HG03442 (cell line): ENCODE results near the gene SGCG.
"Not testable (repeated sequence)": the region's sequence is repeated elsewhere in the genome, so short reads cannot be mapped to it uniquely, and the experiment has no call there.

ENCODE experiments used
- ATAC-seq: cut with Tn5 transposase; IDR thresholded peaks from one replicate; pipeline ENCODE4 v1.9.1; 2021; ENCODE audit warnings: mild to moderate bottlenecking, moderate library complexity; ENCODE audit not compliant: unreplicated experiment

SGCG gene

DNA sequence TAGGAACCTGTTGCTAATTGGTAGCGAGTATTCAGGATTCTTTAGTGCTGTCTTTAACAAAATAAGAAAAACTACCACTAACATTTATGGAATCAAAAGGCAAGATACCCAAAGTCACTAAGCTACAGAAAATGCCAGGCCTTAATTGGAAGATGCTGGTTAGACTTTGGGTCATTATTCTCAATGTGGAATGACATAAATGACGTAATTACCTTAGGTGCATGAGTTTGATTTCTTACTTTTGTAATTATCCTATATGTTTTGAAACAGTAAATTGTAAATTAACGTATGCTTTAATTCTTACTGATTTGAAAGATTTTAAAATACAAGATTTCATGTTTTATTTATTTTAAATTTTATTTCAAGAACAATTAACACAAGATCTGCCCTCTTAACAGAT is 25.0 kb downstream of the SGCG start:
- ATAC-seq: no peak

DNA sequence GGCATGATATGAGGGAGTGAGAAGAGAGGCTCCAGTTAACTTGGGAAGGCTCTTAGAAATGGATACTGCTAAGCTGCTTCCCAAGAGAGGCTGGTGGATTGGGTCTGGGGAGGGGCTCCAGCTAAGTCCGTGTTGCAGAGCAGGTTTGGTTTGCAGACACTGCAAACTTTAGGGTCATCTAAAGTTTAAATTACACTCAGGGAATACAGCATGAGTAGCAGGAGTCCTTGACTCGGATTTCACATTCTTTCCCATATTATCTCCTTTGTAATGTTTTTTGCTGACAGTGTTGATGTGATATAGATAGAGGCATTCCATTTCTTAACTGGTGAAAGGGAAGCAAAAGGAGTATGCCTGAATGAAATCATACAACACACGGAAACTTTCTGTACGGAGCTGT is 31.9 kb downstream of the SGCG start:
- ATAC-seq: no peak

DNA sequence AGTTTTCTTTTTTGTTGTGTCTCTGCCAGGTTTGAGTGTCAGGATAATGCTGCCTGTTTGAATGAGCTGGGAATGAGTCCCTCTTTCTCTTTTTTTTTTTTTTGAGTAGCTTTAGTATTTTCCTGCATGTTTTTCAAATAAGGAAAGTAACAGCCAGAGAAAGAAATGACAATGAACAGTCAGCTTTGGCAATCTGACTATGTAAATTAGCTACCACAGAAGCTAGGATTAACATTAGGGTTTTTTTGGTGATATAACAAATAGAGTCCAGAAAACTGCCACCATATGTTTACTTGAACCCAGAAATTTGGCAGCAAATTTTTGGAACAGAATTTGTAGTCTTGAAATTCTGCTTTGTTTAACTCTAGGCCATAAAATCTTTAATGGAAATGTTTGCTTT is 50.5 kb downstream of the SGCG start:
- no peak for ATAC-seq

GRCh38 chr13:23235994-23236393 is 55.2 kb downstream of the SGCG start:
- ATAC-seq: no peak

- ATAC-seq: no peak
Observed at GRCh38 chr13:23243066-23243465, 62.3 kb downstream of the SGCG start.

GRCh38 chr13:23248410-23248809 is 67.6 kb downstream of the SGCG start:
- not testable (repeated sequence) for ATAC-seq

DNA sequence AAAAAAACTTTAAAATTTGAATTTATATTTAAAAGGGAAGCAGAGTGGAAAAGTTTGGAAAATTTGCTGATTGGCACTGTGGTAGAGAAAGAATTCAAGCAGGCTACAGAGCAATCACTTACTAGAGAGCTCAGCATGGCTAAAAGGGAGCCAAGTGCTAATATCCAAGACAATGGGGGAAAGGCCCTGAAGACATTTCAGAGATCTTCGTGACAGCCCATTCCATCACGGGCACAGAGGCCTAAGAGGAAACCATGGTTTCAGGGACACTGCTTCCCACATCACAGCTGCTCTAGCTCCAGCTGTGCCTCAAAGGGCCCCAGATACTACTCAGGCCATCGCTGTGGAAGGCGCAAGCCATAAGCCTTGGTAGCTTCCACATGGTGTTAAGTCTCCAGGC is 73.7 kb downstream of the SGCG start:
- ATAC-seq: no peak

GRCh38 chr13:23267571-23267970 is 86.8 kb downstream of the SGCG start:
- ATAC-seq: no peak

DNA sequence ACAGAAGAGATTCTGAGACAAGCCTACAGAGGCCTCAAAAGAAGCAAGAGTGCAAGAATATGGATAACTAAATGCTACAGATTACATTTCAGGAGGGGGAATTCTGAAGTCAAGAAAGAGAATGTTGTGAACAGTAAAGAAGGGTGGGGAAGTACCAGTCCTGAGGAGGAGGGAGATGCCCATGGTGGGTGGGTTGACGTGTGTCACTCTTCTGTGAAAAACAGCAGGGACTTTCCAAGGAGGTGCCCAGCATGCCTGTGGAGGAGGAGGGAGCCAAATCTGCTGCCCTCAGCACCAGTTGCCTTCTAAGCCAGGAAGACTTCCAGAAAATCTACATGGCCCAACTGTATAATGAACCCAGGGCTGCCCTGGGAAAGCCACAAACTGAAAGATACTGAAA is 87.7 kb downstream of the SGCG start:
- ATAC-seq: peak; percentile 96

DNA sequence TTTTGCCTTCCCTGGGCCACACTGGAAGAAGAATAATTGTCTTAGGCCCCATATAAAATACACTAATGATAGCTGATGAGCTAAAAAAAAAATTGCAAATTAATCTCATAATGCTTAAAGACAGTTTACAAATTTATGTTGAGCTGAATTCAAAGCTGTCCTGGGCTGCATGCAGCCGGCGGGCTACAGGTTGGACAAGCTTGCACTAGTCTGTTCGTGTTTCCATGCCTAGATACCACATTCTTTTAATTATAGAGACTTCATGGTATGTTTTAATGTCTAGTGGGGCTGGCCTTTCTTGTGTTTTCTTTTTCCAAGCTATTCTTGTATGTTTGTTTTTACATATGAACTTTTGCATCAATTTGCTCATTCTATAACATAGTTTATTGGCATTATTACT is 90.6 kb downstream of the SGCG start:
- ATAC-seq: no peak

DNA sequence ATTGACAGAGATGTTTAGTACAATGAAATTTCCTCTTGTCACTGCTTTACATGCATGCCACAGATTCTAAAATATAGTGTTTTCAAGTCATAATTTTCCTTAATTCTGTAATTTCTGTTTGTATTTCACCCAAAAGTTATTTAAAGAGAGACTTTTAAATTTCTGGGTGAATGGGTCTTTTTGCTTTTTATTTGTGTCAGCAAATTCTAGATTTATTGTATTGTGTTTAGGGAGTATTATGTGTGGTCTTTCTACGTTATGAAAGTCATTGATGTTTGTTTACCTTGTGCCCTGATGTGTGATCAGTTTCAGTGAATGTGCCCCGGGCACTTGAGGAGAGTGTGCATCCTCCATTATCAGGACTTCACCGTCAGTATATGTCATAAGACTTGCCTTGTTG is 92.7 kb downstream of the SGCG start:
- ATAC-seq: no peak

GRCh38 chr13:23279321-23279720 is 98.5 kb downstream of the SGCG start:
- ATAC-seq: no peak

DNA sequence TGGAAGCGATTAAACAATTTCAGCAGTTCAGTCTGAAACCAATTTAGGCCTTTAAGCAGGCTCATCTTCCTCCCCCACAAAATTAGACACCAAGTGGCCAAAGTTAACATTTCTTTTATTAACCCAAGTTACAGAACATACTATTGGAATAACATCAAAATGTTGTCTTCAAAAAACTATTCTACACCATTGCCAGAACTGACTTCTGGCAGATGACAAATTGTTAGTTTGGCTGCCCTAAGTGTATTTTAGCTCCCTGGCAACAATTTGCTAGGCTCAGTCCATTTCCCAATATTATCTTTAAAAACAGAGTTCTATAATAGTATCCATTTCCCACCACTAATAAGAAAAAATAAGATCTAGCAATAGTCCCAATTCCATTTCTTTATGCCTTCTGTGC is 107.8 kb downstream of the SGCG start:
- ATAC-seq: no peak

DNA sequence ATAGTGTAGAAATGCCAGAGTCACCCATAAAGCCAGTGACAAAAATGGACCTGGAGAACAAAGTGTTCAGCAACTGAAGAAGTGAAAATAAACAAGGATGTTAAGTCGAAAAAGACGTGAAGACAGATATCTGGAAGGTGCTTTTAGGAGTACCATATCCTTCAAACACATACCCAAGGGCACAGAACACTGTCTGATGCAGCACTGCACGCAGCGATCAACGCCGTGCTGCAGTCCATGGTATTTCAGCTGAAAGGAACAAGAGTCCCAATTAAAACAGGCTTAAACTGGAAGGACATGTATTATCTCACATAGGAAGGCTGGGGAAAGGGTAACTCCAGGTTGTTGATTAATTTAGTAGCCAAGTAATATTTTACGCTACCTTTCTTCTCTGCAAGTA is 108.2 kb downstream of the SGCG start:
- no peak for ATAC-seq

GRCh38 chr13:23289917-23290357 is 109.2 kb downstream of the SGCG start:
- ATAC-seq: no peak

GRCh38 chr13:23292586-23292985 is 111.8 kb downstream of the SGCG start:
- ATAC-seq: no peak

GRCh38 chr13:23314837-23315236 is 134.1 kb downstream of the SGCG start:
- not testable (repeated sequence) for ATAC-seq

GRCh38 chr13:23319883-23320224 is 139.1 kb downstream of the SGCG start:
- no peak for ATAC-seq

GRCh38 chr13:23320926-23321534 is 140.3 kb downstream of the SGCG start:
- peak; percentile 4 for ATAC-seq

GRCh38 chr13:23321535-23322241 is 140.9 kb downstream of the SGCG start:
- peak; percentile 61 for ATAC-seq

- ATAC-seq: no peak
Observed at GRCh38 chr13:23322353-23323336, 141.9 kb downstream of the SGCG start.
